ENCODE results near the gene OPCML.

The OPCML gene

DNA sequence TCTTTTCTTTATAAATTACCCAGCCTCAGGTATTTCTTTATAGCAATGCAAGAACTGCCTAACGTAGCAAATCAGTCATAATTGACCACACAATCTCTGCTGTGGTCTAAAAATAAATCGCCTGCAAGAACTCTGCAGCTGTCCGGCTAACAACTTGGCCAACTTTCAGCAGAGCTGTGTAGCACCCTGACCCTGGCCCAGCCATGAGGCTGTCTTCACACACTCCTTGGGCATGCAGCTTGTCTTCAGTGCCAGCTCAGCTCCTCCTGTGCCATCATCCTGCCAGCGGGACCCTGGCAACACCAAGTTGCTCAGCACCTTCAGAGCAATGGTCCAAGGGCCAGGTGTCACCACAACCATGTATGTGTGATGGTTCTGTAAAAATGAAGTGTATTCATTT lies 355.6 kb downstream of the OPCML start:
- DNase-seq (ENCODE audit: low read depth, low spot score): no peak

DNA sequence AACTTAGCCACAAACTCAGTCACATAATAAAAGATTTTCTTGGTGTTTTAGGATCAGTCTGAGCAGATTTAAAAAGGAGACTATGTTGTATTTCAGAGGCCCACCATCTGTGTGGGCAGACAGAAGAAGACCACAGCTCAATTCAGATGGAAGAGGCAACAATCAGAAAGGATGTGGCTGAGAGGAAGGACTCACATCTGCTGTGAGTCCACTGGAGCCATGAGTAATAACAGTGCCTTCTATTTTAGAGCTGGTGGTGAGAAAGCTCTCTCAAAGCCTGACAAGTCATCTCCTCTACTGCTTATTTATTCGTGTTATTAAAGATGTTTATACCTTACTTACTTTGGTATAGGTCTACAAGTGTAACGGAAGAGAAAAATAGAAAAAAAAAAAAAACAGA lies 357.2 kb downstream of the OPCML start:
- DNase-seq (ENCODE audit: low read depth, low spot score): no peak

DNA sequence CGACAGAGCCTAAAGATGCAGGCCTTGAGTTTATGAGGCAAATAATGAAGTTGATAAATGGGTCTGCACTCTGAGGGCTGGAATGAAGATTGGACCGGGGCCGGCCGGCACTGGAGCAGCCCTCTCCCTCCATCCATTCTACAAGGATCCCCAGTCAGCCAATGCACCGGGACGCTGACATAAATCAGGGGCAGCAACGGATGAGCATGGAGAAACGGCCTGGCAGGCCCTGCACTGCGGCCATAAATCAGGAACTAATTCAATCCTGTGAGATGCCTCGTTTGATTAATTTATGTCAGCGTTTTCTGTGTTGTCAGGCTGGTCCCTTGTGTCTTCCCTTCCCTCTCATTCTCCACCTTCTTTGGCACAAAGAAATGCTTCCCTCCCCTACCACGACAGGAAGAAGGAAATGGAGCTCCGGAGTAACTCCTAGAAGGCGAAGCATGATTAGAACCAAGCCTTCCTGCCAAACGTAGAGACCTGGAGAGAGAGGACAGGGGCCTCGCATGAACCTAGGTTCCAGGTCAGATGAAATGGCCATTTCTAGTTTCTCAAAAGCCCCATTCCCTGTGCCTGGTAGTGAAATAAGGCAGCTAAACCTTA lies 358.4 kb downstream of the OPCML start:
- no peak for DNase-seq (ENCODE audit: low read depth, low spot score)

DNA sequence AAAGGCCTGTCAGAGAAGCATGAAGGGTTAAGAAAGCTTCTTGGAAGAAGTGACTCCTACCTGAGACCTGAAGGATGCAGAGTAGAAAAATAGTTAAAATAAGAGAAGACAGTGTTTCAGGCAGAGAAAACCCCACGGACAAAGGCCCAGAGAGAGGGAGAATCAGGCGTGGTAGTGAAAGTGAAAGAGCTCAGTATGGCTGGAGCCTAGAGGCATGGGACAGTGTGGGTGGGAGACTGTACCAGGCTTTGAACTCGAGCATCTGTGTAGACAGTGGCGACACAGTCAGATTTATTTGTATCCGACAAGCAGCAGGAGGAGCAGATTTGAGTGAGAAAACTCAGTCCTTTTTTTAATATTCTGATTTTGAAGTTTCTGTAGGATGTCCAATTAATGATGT lies 360.0 kb downstream of the OPCML start:
- no peak for DNase-seq (ENCODE audit: low read depth, low spot score)

DNA sequence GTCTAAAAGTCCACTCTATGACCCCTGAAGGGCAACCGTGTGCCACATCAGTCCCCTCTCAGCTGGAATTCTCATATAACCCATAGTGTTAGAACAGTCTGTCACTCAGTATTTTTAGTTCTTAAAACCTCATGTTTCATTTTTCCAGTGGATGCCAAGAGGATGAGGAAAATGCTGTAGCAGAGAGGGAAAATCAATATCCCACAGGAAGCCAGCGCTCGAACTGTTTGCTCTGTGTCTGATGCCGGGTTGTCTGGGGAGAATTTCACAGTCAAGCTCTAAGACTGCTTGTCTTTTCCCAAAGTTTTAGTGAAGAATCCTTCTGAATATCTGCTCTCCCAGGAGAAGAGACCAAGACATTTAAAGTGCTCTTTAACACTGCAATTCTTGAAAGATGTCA lies 360.9 kb downstream of the OPCML start:
- no peak for DNase-seq (ENCODE audit: low read depth, low spot score)

DNA sequence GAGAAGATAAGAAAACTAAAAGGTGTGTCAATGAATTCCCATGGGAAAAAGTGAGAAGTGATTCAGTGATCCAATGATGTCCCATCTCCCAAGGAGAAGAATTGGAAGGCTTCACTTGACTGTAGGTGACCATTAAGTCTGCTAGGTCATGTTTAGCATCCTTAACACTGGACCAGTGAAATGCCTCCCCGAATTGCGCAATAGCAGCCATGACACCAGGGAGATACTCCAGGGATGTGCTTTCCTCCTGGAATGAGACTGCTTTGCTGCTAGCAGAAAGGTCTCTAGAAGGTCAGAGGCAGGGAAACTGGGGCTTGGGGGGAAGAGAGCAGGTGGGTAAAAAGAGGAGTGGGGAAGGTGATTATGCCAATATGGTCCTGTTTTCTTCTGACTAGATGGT lies 364.3 kb downstream of the OPCML start:
- no peak for DNase-seq (ENCODE audit: low read depth, low spot score)

DNA sequence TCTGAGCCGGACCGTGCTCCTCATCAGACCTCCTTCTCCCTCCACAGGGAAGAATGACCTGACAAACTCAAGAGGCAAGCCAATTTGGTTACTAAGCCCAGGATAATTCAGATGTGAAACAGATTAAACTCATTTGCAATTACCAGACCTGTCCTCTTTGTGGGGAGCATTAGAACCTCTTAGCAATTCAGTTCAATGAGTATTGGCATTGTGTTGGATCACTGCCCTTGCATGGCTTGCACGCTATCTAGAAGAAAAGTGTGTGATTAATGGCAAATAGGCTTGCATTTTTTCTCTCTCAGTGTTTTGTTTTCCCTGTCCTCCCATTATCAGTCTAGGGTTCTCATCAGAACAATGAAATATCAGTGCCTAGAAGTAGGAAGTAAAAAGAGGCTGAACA lies 365.6 kb downstream of the OPCML start:
- DNase-seq (ENCODE audit: low read depth, low spot score): no peak

DNA sequence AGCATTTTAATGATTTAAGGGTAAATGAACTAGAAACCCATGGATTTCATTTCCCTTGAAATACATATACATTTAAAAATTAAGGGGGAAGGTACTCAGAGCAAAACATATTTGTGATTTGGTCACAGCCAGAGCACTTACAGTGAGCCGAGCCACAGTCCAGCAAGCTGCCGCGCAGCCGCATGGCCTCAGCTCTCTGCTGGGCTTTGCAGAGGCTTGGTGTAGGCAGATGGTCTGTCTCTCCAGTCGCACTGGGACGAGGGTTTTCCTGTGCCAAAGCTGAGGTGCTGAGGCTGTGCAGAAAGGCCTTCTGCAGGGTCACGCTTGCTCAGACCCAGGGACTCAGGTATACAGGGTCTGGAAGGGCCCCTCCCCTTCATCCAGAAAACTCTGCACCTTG lies 367.3 kb downstream of the OPCML start:
- no peak for DNase-seq (ENCODE audit: low read depth, low spot score)

DNA sequence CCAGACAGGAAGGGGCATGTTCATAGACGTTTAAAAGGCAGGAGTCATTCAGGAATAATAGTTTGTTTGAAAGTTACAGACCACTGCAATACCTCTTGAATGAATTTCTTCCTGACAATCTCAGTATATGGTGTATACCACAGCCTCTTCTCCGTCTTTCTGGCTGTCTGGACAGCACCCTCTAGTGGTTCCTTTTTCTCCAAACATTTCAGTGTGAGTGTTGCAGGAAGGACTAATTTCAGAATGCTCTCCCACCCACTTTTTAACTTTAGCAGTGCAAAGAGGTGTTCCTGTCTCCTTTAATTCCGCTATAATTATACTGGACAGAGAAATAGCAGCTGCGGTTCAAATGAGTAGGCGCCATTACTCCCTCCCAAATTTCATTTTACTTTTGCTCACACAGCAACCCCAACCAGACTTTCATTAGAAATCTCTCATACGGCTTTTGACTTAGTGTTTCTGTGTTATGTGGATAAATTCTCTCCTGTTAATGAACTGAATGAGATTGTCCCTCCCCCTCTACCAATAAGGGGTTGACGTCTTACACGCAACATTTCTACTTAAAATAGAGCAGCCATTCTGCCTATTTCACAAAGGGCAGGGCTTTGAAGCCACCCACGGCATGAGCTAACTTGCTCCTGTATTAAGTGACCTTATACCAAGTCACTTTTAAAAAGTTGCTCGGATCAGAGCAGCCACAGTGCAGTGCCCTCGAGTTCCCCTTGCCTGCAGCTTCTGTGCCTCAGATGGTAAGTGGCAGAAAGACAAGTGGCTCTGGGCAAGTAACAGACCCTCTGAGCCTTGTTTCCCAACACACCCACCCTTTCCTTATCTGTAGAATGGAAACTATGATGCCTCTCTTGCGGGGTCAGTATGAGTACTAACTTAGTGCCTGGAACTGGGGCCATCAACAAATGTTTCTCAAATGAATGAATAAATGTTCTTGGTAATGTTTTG lies 368.6 kb downstream of the OPCML start:
- DNase-seq (ENCODE audit: low read depth, low spot score): no peak

DNA sequence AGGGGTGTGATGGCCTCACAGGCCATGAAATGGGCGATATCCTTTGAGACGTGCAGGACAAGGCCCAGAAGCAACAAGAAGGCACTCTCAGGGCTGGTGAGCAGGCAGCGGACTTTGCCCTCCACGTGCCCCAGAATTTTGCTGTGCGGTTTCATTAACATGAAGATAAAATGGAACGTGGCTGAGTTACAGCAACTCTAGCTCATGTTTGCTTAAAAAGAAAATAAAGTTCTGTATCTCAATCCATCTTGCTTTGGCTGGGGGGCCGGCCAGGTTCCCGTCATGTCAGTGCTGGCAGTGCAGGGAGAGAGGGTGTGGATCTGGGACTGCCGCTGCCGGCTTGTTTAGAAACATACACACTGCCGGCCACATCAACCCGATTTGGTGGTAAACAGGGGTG lies 370.1 kb downstream of the OPCML start:
- DNase-seq (ENCODE audit: low read depth, low spot score): no peak

DNA sequence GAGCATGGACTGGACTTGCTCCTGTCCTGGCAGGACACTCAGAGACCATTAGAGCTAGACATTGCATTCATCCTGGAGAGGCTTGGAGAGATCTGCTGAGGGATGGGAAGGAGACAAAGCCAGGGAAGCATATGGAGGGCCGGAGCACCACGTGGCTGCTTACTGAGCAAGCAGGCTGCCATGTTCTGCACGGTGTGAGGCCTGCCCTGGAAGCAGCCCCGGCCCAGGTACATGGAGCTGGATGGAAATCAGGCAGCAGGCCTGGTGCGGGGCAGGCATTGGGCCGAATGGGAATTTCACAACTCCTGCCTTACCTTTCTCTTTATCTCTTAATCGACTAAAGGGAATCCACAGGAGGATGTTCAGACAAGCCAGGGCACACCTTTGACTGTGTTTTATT lies 371.5 kb downstream of the OPCML start:
- no peak for DNase-seq (ENCODE audit: low read depth, low spot score)

DNA sequence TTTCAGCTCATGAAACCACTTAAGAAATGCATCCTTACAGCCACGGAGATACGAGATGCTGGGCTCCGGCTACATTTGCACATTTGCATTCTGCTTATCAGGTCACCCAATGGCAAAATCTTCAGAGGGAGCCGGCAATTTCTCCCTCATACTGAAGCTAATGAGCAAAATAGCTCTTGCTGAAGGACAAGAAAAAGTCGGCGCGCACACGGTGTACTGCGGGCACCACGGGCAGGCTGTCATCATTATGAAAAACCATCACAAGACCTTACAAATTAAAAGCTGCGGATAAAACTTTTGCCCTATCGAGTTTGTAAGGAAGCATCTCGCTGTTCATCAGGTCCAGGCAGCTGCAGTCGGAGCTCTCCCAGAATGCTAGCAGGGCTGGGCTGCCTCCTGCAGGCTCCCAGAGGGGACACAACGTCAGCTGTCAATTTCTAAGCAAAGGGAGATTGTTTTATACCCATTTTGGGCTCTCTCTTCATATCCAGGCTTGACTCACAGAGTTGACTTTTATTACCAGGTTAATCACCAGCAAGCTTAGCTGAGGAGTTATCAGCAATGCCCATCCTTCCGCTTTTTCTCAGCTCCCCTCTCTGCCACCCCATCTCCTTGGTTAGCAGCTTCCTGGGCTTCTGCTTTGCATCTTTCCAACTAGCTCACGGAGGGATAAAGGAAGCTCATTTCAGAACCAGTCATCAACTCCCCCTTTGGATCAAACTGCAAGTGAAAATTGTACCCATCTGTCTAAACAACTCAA lies 375.1 kb downstream of the OPCML start:
- DNase-seq (ENCODE audit: low read depth, low spot score): no peak

DNA sequence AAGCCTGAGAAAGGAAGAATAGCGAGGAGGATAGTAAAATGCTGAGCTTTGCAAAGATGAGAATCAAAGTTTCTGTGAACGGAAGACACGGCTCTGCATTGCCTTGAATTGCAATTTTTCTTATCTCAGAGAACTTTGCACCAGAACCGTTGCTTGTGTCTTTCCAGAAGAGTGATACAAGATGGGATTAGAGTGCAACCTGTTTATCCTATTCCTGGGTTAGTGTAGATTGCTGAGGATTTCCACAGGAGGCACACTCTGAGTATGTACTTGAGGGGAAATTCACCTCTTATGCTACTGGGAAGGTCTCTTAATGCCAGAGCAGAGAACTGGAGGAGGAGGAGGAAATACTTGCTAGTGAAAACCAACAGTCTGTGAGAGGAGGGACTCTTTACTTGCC lies 377.5 kb downstream of the OPCML start:
- no peak for DNase-seq (ENCODE audit: low read depth, low spot score)

DNA sequence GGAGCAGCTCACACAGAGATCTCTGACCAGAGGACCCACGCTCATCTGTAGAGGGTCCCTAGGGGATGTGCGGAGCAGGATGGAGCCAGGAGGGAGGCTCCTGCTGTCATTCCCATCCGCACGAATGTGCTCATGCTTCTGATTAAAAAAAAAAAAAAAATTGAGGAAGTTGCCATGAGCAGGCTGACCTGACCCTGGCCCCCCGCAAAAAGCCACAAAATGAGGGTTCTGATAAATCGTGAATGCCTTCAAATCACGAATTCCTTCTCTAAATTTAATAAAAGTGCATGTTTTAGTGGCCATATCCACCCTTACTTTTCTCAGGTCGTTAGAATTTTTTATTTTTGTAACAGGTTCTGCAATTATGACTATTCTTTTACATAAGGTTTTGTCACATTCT lies 378.2 kb downstream of the OPCML start:
- no peak for DNase-seq (ENCODE audit: low read depth, low spot score)

DNA sequence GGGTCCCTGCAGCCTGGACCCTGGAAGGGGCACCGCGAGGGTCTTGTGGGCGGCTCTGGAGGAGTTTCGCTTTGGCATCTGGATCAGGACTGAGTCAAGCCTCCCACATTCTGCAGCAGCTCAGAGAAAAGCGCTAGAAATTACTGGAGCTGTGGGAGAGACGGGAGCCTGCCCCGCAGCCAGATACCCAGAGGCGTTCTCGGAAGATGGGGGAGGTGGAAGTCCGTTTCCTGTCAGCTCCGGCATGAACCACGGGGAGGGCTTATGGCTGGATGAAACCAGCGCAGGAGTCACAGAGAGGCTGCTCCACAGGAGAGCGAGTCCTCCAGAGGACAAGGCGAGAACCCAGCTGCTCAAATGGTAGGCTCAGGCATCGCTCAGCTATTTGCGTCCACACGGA lies 379.3 kb downstream of the OPCML start:
- no peak for DNase-seq (ENCODE audit: low read depth, low spot score)

DNA sequence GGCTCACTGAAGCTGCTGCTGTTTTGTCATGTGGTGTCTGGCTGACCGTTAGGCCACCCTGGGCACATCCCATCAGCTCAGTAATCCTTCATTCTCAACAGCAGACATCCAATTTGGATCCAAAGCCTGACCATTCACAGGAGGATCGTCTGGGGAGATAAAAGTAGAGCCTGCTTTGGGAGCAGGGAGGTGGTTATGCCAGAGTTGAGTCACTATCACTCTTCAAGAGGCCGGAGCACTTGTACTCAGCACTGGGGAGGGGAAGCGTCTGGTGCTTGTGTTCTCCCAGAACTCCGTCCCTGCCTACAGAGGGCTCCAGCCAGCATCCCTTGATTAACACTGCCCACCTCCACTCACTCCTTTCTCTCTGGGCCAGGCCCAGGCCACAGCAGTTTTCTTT lies 382.6 kb downstream of the OPCML start:
- no peak for DNase-seq (ENCODE audit: low read depth, low spot score)

DNA sequence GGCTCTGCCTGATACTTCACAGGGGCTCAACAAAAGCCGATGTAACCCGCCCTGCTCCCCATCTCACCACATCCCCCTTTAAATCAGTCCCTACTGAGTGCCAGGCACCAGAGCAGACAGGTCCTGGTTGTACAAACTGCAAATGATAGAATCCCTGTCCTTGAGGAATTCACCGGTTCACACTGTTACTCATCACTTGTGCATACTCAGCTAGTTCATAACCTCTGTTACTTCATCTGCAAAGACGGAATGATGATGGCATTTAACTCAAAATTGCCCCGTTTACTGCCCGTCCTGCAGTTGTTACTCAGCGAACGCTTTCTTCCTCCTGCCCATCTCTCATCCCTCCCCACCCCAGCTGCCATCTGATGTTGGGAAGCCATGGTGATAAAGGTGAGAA lies 384.7 kb downstream of the OPCML start:
- DNase-seq (ENCODE audit: low read depth, low spot score): no peak

DNA sequence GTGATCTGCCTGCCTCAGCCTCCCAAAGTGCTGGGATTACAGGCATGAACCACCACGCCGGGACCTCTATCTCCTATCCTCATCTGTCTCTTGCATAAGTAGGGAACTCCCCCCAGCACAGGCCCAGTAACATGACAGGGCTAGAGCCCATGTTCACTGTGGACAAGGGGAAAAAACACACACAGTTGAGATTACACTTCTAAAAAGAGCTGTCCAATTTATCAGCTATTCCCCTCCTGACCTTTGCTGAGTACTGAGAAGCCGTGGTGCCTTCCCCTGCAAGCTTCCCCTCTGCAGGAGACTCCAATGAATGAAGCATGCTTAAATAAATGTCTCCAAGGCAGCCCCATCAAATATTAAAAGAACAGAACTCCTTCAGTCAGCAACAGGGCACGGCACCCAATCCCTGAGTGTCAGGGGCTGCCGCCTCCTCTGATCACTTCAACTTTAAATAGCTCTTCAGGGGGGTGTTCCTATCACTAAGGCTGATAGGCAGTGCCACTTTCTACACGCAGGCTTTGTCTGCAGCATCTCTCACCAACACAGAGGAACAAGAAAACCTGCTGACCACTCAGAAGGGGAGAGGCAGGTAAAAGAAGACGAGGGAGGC lies 385.5 kb downstream of the OPCML start:
- DNase-seq (ENCODE audit: low read depth, low spot score): no peak

DNA sequence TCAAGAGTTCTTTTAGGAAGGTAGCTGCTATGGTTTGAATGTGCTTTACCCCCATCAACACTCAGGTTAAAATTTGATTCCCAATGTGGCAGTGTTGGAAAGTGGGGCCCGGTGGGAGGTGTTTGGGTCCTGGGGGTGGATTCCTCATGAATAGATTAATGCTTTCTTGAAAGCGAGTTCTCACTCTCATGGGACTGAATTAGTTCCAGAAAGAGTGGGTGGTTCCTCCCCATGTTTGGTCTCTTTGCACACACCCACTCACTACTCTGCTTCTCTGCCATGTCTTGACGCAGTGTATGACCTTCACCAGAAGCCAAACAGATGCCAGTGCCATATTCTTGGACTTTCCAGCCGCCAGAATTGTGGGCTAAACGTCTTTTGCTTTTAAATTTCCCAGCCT lies 394.4 kb downstream of the OPCML start:
- no peak for DNase-seq (ENCODE audit: low read depth, low spot score)

DNA sequence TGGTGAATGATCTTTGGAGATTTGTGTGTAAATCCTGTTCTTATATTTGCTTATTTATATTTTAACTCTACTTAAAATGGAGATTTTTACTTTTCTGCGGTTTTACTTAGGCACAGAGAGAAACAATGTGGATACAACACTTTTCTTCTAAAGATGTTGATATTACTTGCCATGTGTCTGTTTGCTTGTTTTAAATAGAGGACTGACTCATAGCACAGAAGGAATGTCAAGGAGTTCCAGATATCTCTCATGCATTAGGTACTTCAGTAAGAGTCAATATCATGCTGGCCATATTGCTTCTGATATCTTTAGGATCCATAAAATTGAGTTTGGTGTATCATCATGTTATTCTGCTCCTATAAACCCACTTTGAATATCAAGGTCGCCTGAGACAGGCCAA lies 395.0 kb downstream of the OPCML start:
- DNase-seq (ENCODE audit: low read depth, low spot score): no peak

DNA sequence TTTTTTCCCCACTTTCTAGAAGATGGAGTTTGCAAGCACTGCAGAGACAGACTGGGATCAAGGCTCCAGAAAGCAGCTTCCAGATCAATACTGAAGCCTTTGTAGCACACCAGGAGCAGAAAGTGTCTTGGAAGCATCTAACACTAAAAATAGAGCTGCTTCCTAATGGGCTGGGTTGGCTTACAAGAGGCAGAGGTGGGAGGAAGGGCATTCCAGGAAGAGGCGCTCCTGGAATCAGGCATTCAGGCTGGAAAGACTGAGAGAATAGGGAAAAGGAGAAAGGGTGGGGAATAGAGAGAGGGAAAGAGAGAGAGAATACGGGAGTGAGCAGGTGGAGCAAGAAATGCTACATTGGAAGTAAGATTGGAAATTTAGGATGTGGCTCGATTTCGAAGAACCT lies 395.9 kb downstream of the OPCML start:
- no peak for DNase-seq (ENCODE audit: low read depth, low spot score)

Measured in brain pericyte (primary cell).